ENCODE results near the gene ADAMTS3. TPM values are rescaled to one million over a fixed set of nuclear protein-coding genes. Genes with fewer than 3 reads are reported as not detected.
A peak's percentile ranks its signal among the peaks of the same experiment; 100 is the strongest.

The ADAMTS3 gene
- total and polyA plus RNA-seq, 9 of the 15 experiments (the other 6 are each of a cell fraction or from before 2014, with no cell fraction given) = 4.0 to 18.0 (median 12.1) TPM

GRCh38 chr4:72567821-72568675 is 973 bp downstream of the ADAMTS3 start (continued):
- peak; percentile 49; the same call in 1 of the 2 replicates for TF ChIP-seq MGA (IDR thresholded peaks at IDR 0.05)
- peak; percentile 62; the same call in 1 of the 2 replicates for TF ChIP-seq FOSL1 (tag; conservative IDR thresholded peaks at IDR 0.05)
- TF ChIP-seq ETV5 (CRISPR knock-in tag; IDR thresholded peaks at IDR 0.05; ENCODE audit: low read depth) = peak; percentile 70; the same call in 1 of the 2 replicates
- no peak for TF ChIP-seq PCBP1 (IDR thresholded peaks at IDR 0.05; ENCODE audit: low read depth, low read length, poor library complexity, severe bottlenecking)
- no peak for TF ChIP-seq TSHZ1 (CRISPR knock-in tag; IDR thresholded peaks at IDR 0.05)
- TF ChIP-seq MTA2 (IDR thresholded peaks at IDR 0.05; ENCODE audit: low read depth) = no peak
- peak; percentile 55 for TF ChIP-seq NCOR1 (IDR thresholded peaks at IDR 0.05)
- TF ChIP-seq TBP (optimal IDR thresholded peaks at IDR 0.05; ENCODE audit: low read depth, low read length) = peak; percentile 54
- TF ChIP-seq SRSF1 (IDR thresholded peaks at IDR 0.05; ENCODE audit: low read depth, low read length) = no peak
- peak; percentile 35; the same call in 1 of the 2 replicates for TF ChIP-seq KLF13 (tag; IDR thresholded peaks at IDR 0.05; ENCODE audit: borderline replicate concordance, low read depth)
- TF ChIP-seq ZBTB1 (CRISPR knock-in tag; IDR thresholded peaks at IDR 0.05; ENCODE audit: borderline replicate concordance, low read depth) = no peak

All from K562 (cell line).